Right lobe of liver (tissue), 4 donors: ENCODE results near the gene EID1.

Source experiments
- POLR2A ChIP-seq: fragments of 450-650 bp; IDR thresholded peaks from one replicate; pipeline ENCODE4 v1.6.1; 2017; ENCODE audit warnings: antibody characterized with exemption, mild to moderate bottlenecking
- TF ChIP-seq, protein P1 (sequence below), 4 donors: fragments of 200-600 bp in 3 of 4; fragments of 450-650 bp in 1 of 4; IDR thresholded peaks; one replicate each; pipeline versions ENCODE4 v1.5.1 to v1.8.0; 2016 to 2022; ENCODE audit warnings: antibody characterized with exemption in 4 of 4, mild to moderate bottlenecking in 2 of 4
- donor health status: DM: no; HTN: no; CAD: no.
- donor health status: DM: no; HTN: no; CAD: no.
- donor health status: DM: no; HTN: yes; CAD: no.

DNA sequence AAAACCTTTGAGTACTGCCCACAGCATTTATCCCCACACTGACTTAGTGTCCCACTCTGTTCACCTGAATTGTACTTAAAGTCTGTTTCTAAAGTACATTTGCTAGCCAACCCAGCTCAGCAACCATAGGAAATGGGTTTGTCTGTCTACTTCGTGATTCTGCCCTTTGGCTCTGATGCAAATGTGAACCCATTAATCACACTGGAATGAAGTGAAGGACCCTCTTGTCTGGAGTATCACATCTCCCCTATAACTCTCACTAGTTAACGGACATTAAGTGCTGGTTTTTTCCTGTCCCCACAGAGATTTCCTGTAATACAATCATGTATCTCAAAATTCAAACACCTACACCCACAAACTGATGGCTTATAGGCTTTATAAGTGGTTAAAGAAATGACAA lies 20.5 kb downstream of the EID1 start:
- TF ChIP-seq, protein P1, sequence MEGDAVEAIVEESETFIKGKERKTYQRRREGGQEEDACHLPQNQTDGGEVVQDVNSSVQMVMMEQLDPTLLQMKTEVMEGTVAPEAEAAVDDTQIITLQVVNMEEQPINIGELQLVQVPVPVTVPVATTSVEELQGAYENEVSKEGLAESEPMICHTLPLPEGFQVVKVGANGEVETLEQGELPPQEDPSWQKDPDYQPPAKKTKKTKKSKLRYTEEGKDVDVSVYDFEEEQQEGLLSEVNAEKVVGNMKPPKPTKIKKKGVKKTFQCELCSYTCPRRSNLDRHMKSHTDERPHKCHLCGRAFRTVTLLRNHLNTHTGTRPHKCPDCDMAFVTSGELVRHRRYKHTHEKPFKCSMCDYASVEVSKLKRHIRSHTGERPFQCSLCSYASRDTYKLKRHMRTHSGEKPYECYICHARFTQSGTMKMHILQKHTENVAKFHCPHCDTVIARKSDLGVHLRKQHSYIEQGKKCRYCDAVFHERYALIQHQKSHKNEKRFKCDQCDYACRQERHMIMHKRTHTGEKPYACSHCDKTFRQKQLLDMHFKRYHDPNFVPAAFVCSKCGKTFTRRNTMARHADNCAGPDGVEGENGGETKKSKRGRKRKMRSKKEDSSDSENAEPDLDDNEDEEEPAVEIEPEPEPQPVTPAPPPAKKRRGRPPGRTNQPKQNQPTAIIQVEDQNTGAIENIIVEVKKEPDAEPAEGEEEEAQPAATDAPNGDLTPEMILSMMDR (IDR thresholded peaks at IDR 0.05) = no peak
- TF ChIP-seq POLR2A = no peak
